Activated CD4-positive, alpha-beta T cell treated with anti-CD3 and anti-CD28 coated beads, Interleukin-2, Interleukin-4, amounts not matched to agents 100 ng/mL and 50 ng/mL, durations not matched to agents 16 hours and 8 hours (primary cell): Measurements from ENCODE around the gene IL17F.

Experiments used
- DNase-seq: peaks from one replicate; pipeline ENCODE4 v3.0.0-alpha.2; 2020; ENCODE audit warnings: low spot score

The IL17F gene

DNA sequence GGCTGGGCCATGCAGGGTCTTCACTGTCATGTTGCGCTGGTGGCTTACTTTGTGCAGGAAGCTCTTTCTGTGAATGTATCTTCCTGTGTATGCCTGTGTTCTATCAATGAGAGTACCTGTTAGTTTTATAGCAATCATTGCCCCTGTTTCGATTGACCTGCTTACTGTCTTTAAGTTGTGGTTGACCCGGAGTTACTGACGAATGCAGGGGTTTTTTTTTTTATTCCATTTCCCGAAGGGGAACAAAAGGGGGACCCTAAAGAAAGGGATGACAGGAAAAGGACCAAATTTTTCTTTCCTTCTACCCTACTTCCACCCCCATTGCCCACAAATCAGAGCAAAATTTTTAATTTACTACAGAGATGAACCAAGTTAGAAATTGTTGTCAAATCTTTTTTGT, at the start of gene IL17F:
Gene IL17F, minus strand, starts transcription at position 101 of the 400 bp plus-strand sequence. Its CDS starts 71 bp downstream, at position 30.
- no peak for DNase-seq

- no peak for DNase-seq
Measured at GRCh38 chr6:52293067-52293466, 48.8 kb upstream of the IL17F start.

DNA sequence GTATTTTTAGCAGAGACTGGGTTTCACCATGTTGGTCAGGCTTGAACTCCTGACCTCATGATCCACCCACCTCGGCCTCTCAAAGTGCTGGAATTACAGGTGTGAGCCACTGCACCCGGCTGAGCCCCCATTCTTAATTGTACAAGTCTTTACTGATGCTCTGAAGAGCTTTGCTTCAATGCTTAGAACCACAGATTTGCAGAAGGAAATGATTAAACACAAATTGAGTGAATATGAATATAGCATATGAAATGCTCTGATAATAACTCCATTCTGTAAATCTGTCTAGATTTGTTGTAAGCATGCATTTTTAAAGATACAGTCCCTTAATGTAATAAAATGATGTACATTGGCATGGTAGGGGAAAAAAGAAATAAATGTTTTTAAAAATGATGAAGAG, 44.5 kb upstream of the IL17F start:
- no peak for DNase-seq

- no peak for DNase-seq
Measured at GRCh38 chr6:52288216-52288615, 43.9 kb upstream of the IL17F start.

- peak; percentile 71 for DNase-seq
Measured at GRCh38 chr6:52286798-52287432, 42.6 kb upstream of the IL17F start.

- no peak for DNase-seq
Measured at GRCh38 chr6:52285177-52286068, 41.1 kb upstream of the IL17F start.

- DNase-seq: peak; percentile 100
Measured at GRCh38 chr6:52284460-52285176, 40.3 kb upstream of the IL17F start, which contains the start of gene MCM3. MCM3 (minus strand) TSS chr6:52284742; CDS start chr6:52284674, 68 bp downstream.

- DNase-seq: peak; percentile 69
Measured at GRCh38 chr6:52284131-52284459, 39.8 kb upstream of the IL17F start.

DNA sequence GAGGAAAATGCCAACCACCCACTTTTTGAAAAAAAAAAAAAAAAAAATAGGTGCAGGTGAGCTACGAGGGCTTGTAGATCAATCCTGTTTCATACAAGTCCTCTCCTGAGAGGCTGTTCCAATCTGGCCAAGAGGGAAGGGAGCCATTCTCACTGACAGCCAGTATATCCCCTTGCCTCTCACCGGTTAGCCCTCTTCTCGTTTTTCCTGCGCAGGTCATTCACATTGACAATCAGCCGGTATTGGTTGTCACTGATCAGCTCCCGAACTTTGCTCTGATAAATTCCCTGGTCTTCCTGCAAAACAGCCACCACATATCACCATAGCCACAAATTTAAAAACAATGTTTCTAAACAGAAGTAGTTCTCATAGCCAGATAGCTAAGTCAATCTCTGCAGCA, 38.8 kb upstream of the IL17F start:
- DNase-seq: no peak

GRCh38 chr6:52276130-52276529, 31.8 kb upstream of the IL17F start:
- DNase-seq: no peak

- no peak for DNase-seq
Measured at GRCh38 chr6:52271852-52272460, 27.7 kb upstream of the IL17F start.

DNA sequence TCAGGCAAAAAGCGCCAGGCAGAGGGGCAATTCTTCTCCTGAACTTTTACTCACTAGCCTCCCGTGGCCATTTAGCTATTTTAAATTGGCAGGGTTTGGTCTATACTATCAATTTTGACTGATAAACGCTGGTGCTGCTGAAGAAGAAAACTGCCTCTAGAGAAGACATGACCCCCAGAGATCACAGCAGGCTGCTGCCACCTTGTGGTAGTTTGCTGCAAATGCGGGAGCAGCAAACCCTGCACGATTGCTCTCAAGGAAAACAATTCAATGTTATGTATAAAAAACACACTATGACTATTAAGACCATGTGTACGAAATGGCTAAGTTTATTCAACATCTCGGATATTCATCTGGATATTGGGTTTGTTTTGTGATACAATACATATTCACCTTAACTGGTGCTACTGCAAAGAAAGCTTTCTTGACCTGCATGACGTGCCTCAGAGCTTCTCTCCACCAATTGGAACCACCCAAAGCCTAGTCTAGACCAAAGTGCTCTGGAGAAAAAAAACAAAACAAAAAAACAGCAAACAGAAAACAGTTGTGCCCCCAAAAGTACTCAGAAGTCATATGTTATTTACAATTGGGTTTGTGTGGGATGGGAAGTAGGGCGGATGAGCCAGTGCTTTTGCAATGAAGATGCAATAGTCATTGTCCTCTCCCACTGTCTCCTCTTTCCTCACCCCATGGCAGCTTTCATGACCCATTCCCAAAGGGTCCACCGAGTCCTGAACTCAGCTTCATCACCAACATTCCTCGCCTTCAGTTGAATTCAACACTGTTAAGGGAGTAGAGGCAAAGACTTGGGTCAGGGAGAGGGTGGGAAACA, 19.6 kb upstream of the IL17F start:
- peak; percentile 79 for DNase-seq

GRCh38 chr6:52262620-52263344, 18.5 kb upstream of the IL17F start:
- no peak for DNase-seq

- no peak for DNase-seq
Measured at GRCh38 chr6:52261229-52261628, 16.9 kb upstream of the IL17F start.

GRCh38 chr6:52260634-52261033, 16.3 kb upstream of the IL17F start:
- no peak for DNase-seq

- DNase-seq: no peak
Measured at GRCh38 chr6:52255434-52255833, 11.1 kb upstream of the IL17F start.

- peak; percentile 80 for DNase-seq
Measured at GRCh38 chr6:52254731-52255378, 10.6 kb upstream of the IL17F start.

DNA sequence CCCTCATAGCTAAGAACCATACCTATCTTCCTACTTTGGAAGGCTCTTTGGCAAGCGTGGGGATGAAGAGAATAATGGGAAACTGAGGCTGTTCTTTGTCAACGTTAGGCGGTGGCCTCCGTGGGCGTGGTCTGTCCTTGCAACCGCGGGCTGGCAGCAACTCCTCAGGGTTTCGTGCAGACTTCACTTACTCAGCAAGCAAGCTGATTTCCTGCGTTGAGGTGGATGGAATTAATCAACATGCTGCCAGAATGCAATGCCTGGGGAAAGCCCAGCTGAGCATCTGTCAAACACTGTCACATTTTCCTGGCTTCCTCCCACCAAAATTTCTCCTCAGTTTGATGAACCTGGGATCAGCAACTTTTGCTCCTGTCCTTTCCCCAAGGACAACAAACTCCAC, 9.2 kb upstream of the IL17F start:
- DNase-seq: peak; percentile 87

GRCh38 chr6:52251113-52251512, 6.8 kb upstream of the IL17F start:
- DNase-seq: peak; percentile 41

- no peak for DNase-seq
Measured at GRCh38 chr6:52249078-52249477, 4.8 kb upstream of the IL17F start.
